HepG2 (cell line): ENCODE data around the gene AMPH.

Experiments used
- ZKSCAN1 ChIP-seq: fragments of 150-350 bp; IDR thresholded peaks from 2 replicates; pipeline ENCODE4 v1.6.1; 2014; ENCODE audit warnings: low read length
- ZZZ3 ChIP-seq: sonication (generic); formaldehyde crosslinking; IDR thresholded peaks from 2 replicates; pipeline ENCODE4 v1.4.0; 2020; ENCODE audit warnings: missing genetic modification reagents, mild to moderate bottlenecking, borderline replicate concordance

- TF ChIP-seq ZKSCAN1 (no peak), ZZZ3 (no peak)
Observed at GRCh38 chr7:38561166-38561565, 70.0 kb downstream of the AMPH start.
